ENCODE measurements around the gene HES7.

GRCh38 chr17:8104911-8105310, 19.0 kb downstream of the HES7 start:
- TF ChIP-seq CTCF (IDR thresholded peaks at IDR 0.05; ENCODE audit: low read length) (no peak), EZH2phosphoT487 (IDR thresholded peaks at IDR 0.05; ENCODE audit: low read length) (no peak), EZH2 (optimal IDR thresholded peaks at IDR 0.05; ENCODE audit: low read depth, low read length) (no peak)

All from MM.1S (cell line).